Stimulated activated effector memory CD8-positive, alpha-beta T cell treated with anti-CD3 and anti-CD28 coated beads, Interleukin-12 subunit alpha, Interleukin-12 subunit beta, amount 100 ng/mL, for 72 hours (primary cell): ENCODE data around the gene LEPROT.

ENCODE experiments used
- ATAC-seq: fragments of 150-1000 bp; cut with Tn5 transposase; 2 replicates; pipeline ENCODE4 v1.10.0; 2021
- DNase-seq, 2 donors: peaks; one replicate each; pipeline ENCODE4 v3.0.0; 2021 to 2022; ENCODE audit warnings: low spot score in 2 of 2
- H3K27ac Mint-ChIP-seq: one replicate; pipeline ENCODE4 v1.8.0; 2022; ENCODE audit warnings: mild to moderate bottlenecking, mixed read lengths
- H3K36me3 Mint-ChIP-seq: one replicate; pipeline ENCODE4 v1.8.0; 2022; ENCODE audit warnings: mild to moderate bottlenecking, mixed read lengths
- H3K4me1 Mint-ChIP-seq: one replicate; pipeline ENCODE4 v1.8.0; 2022; ENCODE audit warnings: mixed read lengths
- H3K4me3 Mint-ChIP-seq: one replicate; pipeline ENCODE4 v1.8.0; 2022; ENCODE audit warnings: mild to moderate bottlenecking, mixed read lengths
- H3K9me3 Mint-ChIP-seq: one replicate; pipeline ENCODE4 v1.8.0; 2022; ENCODE audit warnings: mixed read lengths

Gene LEPROT

GRCh38 chr1:65422241-65423203, 2.1 kb downstream of the LEPROT start:
- H3K27ac Mint-ChIP-seq: no peak overlapping the region
- H3K4me1 Mint-ChIP-seq: peaks cover 39% of the 10 kb centered on the region
- DNase-seq (peak in 1 of 2 donors; percentile 53), ATAC-seq (no peak)
- no peak overlapping the region for H3K4me3 Mint-ChIP-seq
- H3K9me3 Mint-ChIP-seq: no peaks in the 10 kb centered on the region
- peaks cover 31% of the 10 kb centered on the region for H3K36me3 Mint-ChIP-seq

- ATAC-seq (peak; percentile 43), DNase-seq (no peak)
- peak overlapping the region; percentile 8 for H3K27ac Mint-ChIP-seq
- H3K36me3 Mint-ChIP-seq: peaks cover 45% of the 10 kb centered on the region
- no peaks in the 10 kb centered on the region for H3K9me3 Mint-ChIP-seq
- H3K4me1 Mint-ChIP-seq: peaks cover 37% of the 10 kb centered on the region
- H3K4me3 Mint-ChIP-seq: peak overlapping the region; percentile 16
Observed at GRCh38 chr1:65423884-65424572, 3.6 kb downstream of the LEPROT start.

- Mint-ChIP-seq H3K4me1 (peaks cover 35% of the 10 kb centered on the region), H3K4me3 (no peak overlapping the region), H3K9me3 (no peaks in the 10 kb centered on the region), H3K36me3 (peaks cover 47% of the 10 kb centered on the region), H3K27ac (peak overlapping the region; percentile 8)
- DNase-seq (no peak), ATAC-seq (no peak)
Observed at GRCh38 chr1:65424573-65424889, 4.1 kb downstream of the LEPROT start.

GRCh38 chr1:65425006-65425405, 4.5 kb downstream of the LEPROT start:
- H3K27ac Mint-ChIP-seq: no peak overlapping the region
- no peaks in the 10 kb centered on the region for H3K9me3 Mint-ChIP-seq
- H3K36me3 Mint-ChIP-seq: peaks cover 51% of the 10 kb centered on the region
- DNase-seq (no peak), ATAC-seq (no peak)
- no peak overlapping the region for H3K4me3 Mint-ChIP-seq
- H3K4me1 Mint-ChIP-seq: peaks cover 30% of the 10 kb centered on the region

GRCh38 chr1:65425697-65426096, 5.2 kb downstream of the LEPROT start:
- H3K27ac Mint-ChIP-seq: no peak overlapping the region
- H3K4me3 Mint-ChIP-seq: no peak overlapping the region
- no peak for DNase-seq
- H3K36me3 Mint-ChIP-seq: peaks cover 55% of the 10 kb centered on the region
- no peaks in the 10 kb centered on the region for H3K9me3 Mint-ChIP-seq
- H3K4me1 Mint-ChIP-seq: peaks cover 29% of the 10 kb centered on the region
- ATAC-seq: no peak

- H3K4me3 Mint-ChIP-seq: no peak overlapping the region
- H3K27ac Mint-ChIP-seq: peak overlapping the region; percentile 7
- no peaks in the 10 kb centered on the region for H3K9me3 Mint-ChIP-seq
- ATAC-seq: no peak
- H3K36me3 Mint-ChIP-seq: peaks cover 68% of the 10 kb centered on the region
- no peak for DNase-seq
- H3K4me1 Mint-ChIP-seq: peaks cover 25% of the 10 kb centered on the region
Observed at GRCh38 chr1:65429078-65429477, 8.6 kb downstream of the LEPROT start.

- ATAC-seq (no peak), DNase-seq (no peak)
- H3K4me3 Mint-ChIP-seq: no peak overlapping the region
- peaks cover 71% of the 10 kb centered on the region for H3K36me3 Mint-ChIP-seq
- H3K4me1 Mint-ChIP-seq: peaks cover 21% of the 10 kb centered on the region
- H3K9me3 Mint-ChIP-seq: no peaks in the 10 kb centered on the region
- H3K27ac Mint-ChIP-seq: peak overlapping the region; percentile 5
Observed at GRCh38 chr1:65429806-65430205, 9.3 kb downstream of the LEPROT start.

- no peak overlapping the region for H3K27ac Mint-ChIP-seq
- no peak for DNase-seq
- no peaks in the 10 kb centered on the region for H3K9me3 Mint-ChIP-seq
- no peak for ATAC-seq
- H3K4me1 Mint-ChIP-seq: peaks cover 8% of the 10 kb centered on the region
- H3K36me3 Mint-ChIP-seq: peaks cover 70% of the 10 kb centered on the region
- H3K4me3 Mint-ChIP-seq: no peak overlapping the region
Observed at GRCh38 chr1:65431111-65431705, 10.7 kb downstream of the LEPROT start.

- ATAC-seq: no peak
- Mint-ChIP-seq H3K4me1 (peaks cover 5% of the 10 kb centered on the region), H3K36me3 (peaks cover 53% of the 10 kb centered on the region), H3K27ac (no peak overlapping the region), H3K9me3 (no peaks in the 10 kb centered on the region), H3K4me3 (no peak overlapping the region)
- DNase-seq: no peak
Observed at GRCh38 chr1:65432918-65433317, 12.4 kb downstream of the LEPROT start.

- Mint-ChIP-seq H3K9me3 (no peaks in the 10 kb centered on the region), H3K4me1 (peaks cover under 1% of the 10 kb centered on the region), H3K36me3 (peaks cover 42% of the 10 kb centered on the region), H3K4me3 (no peak overlapping the region), H3K27ac (no peak overlapping the region)
- no peak for ATAC-seq
- DNase-seq: no peak
Observed at GRCh38 chr1:65434255-65434654, 13.8 kb downstream of the LEPROT start.

- H3K4me1 Mint-ChIP-seq: no peaks in the 10 kb centered on the region
- no peak overlapping the region for H3K4me3 Mint-ChIP-seq
- DNase-seq (no peak), ATAC-seq (no peak)
- peaks cover 40% of the 10 kb centered on the region for H3K36me3 Mint-ChIP-seq
- no peaks in the 10 kb centered on the region for H3K9me3 Mint-ChIP-seq
- no peak overlapping the region for H3K27ac Mint-ChIP-seq
Observed at GRCh38 chr1:65434760-65435159, 14.3 kb downstream of the LEPROT start.

- ATAC-seq (no peak), DNase-seq (no peak)
- Mint-ChIP-seq H3K27ac (no peak overlapping the region), H3K9me3 (no peaks in the 10 kb centered on the region), H3K36me3 (peaks cover 33% of the 10 kb centered on the region), H3K4me3 (no peak overlapping the region), H3K4me1 (no peaks in the 10 kb centered on the region)
Observed at GRCh38 chr1:65435987-65436386, 15.5 kb downstream of the LEPROT start.

GRCh38 chr1:65437616-65438015, 17.1 kb downstream of the LEPROT start:
- no peak overlapping the region for H3K27ac Mint-ChIP-seq
- no peaks in the 10 kb centered on the region for H3K9me3 Mint-ChIP-seq
- H3K4me3 Mint-ChIP-seq: no peak overlapping the region
- DNase-seq: no peak
- no peaks in the 10 kb centered on the region for H3K4me1 Mint-ChIP-seq
- no peak for ATAC-seq
- peaks cover 24% of the 10 kb centered on the region for H3K36me3 Mint-ChIP-seq

GRCh38 chr1:65440322-65440900, 19.9 kb downstream of the LEPROT start:
- Mint-ChIP-seq H3K9me3 (no peaks in the 10 kb centered on the region), H3K4me1 (no peaks in the 10 kb centered on the region), H3K27ac (no peak overlapping the region), H3K4me3 (no peak overlapping the region), H3K36me3 (peaks cover 5% of the 10 kb centered on the region)
- no peak for ATAC-seq
- no peak for DNase-seq

GRCh38 chr1:65440915-65441314, 20.4 kb downstream of the LEPROT start:
- no peak for DNase-seq
- ATAC-seq: no peak
- H3K27ac Mint-ChIP-seq: no peak overlapping the region
- H3K9me3 Mint-ChIP-seq: no peaks in the 10 kb centered on the region
- H3K4me1 Mint-ChIP-seq: no peaks in the 10 kb centered on the region
- no peaks in the 10 kb centered on the region for H3K36me3 Mint-ChIP-seq
- H3K4me3 Mint-ChIP-seq: no peak overlapping the region
